Activated T-cell treated with anti-CD3 and anti-CD28 coated beads, Interleukin-2, amount 50 U/mL, for 4 hours (primary cell): ENCODE data around the gene KIAA0753. TPM values are rescaled to one million over a fixed set of nuclear protein-coding genes. Genes with fewer than 3 reads are reported as not detected.
"Not testable (repeated sequence)": the region's sequence is repeated elsewhere in the genome, so short reads cannot be mapped to it uniquely, and the experiment has no call there.

Source experiments
- ATAC-seq, 2 donors: fragments of 200-7000 bp; cut with Tn5 transposase; one replicate each; pipeline ENCODE4 v1.10.0; 2021
- DNase-seq: peaks from one replicate; pipeline ENCODE4 v3.0.0-alpha.2; 2020
- H3K27me3 Mint-ChIP-seq: one replicate; pipeline ENCODE4 v1.8.0; 2021; ENCODE audit warnings: low read depth, mixed read lengths
- H3K36me3 Mint-ChIP-seq: one replicate; pipeline ENCODE4 v1.8.0; 2022; ENCODE audit warnings: mixed read lengths; ENCODE audit not compliant: insufficient read depth
- H3K4me1 Mint-ChIP-seq: one replicate; pipeline ENCODE4 v1.8.0; 2021; ENCODE audit warnings: low read depth, mixed read lengths
- H3K4me3 Mint-ChIP-seq: one replicate; pipeline ENCODE4 v1.8.0; 2021; ENCODE audit warnings: mild to moderate bottlenecking, moderate library complexity, mixed read lengths
- H3K9me3 Mint-ChIP-seq: one replicate; pipeline ENCODE4 v1.8.0; 2021; ENCODE audit warnings: mixed read lengths
- total RNA-seq, 3 donors: library from RNA; stranded (reverse); gene quantifications; one replicate each; pipeline ENCODE4 v1.2.1, GENCODE V29; 2021

Gene KIAA0753
- total RNA-seq, 3 donors from 2014 or later = 16.9 to 19.2 (median 17.1) TPM

- H3K4me3 Mint-ChIP-seq = no peak overlapping the region
- H3K9me3 Mint-ChIP-seq = no peaks in the 10 kb centered on the region
- H3K4me1 Mint-ChIP-seq = peaks cover 3% of the 10 kb centered on the region
- DNase-seq (no peak), ATAC-seq (no peak)
- no peaks in the 10 kb centered on the region for H3K36me3 Mint-ChIP-seq
- peaks cover 26% of the 10 kb centered on the region for H3K27me3 Mint-ChIP-seq
Observed at GRCh38 chr17:6676802-6677157, 36.3 kb upstream of the KIAA0753 start.

DNA sequence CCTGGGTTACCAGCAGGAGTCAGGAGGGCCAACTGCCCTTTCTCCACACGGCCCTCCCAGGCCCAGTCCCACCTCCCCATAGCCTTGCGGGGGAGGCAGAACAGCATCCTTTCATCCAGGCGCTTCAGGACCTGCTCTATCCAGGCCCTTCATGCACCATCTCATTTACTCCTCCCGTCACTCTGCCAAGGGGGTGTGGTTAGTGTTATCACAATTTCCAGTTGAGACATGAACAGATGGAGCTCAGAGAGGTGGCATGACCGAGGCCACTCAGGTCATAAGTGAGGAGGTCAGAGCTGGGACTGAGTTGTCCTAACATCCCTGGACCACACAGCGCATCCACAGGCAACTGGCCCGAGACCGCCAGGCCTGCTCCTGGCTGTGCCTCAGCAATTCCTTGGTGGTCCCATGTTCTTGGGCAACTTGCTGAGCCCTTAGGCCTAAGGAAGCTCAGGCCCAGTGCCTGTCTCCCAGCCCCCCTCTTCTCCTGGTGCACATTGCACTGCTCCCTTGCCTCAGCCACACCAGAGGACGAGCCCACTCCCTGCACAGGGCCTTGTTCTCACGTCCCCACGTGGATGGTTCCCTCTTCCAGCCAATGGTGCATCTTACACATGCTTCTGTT is 34.8 kb upstream of the KIAA0753 start:
- ATAC-seq (no peak), DNase-seq (no peak)
- H3K4me3 Mint-ChIP-seq = no peak overlapping the region
- peaks cover 17% of the 10 kb centered on the region for H3K27me3 Mint-ChIP-seq
- H3K9me3 Mint-ChIP-seq = no peaks in the 10 kb centered on the region
- H3K4me1 Mint-ChIP-seq = peaks cover 3% of the 10 kb centered on the region
- H3K36me3 Mint-ChIP-seq = no peaks in the 10 kb centered on the region

GRCh38 chr17:6674586-6674985 is 34.1 kb upstream of the KIAA0753 start:
- no peak for ATAC-seq
- DNase-seq = no peak
- Mint-ChIP-seq H3K27me3 (peaks cover 11% of the 10 kb centered on the region), H3K4me3 (no peak overlapping the region), H3K36me3 (no peaks in the 10 kb centered on the region), H3K4me1 (peaks cover 3% of the 10 kb centered on the region), H3K9me3 (no peaks in the 10 kb centered on the region)

DNA sequence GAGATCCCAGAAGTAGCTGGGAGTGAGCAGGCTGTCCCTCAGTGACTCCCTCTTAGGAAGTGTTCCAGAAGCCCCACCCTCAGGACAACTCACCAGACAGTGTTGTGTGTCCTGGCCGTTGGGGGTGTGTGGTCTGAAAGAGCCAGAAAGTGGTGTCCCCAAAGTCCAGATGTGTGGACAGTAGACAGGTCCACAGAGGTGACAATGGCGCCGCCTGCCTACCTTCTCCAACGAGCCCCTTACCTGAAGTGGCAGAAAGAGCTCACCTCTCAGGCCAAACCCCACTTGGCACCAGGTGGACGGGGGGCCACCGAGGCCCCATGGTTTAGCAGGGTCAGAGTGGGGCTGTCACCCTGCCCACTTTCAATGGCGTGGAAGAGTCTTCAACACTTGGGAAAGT is 30.9 kb upstream of the KIAA0753 start:
- Mint-ChIP-seq H3K36me3 (no peaks in the 10 kb centered on the region), H3K27me3 (no peaks in the 10 kb centered on the region), H3K9me3 (no peaks in the 10 kb centered on the region), H3K4me3 (no peak overlapping the region), H3K4me1 (peaks cover 5% of the 10 kb centered on the region)
- ATAC-seq = no peak
- DNase-seq = no peak

DNA sequence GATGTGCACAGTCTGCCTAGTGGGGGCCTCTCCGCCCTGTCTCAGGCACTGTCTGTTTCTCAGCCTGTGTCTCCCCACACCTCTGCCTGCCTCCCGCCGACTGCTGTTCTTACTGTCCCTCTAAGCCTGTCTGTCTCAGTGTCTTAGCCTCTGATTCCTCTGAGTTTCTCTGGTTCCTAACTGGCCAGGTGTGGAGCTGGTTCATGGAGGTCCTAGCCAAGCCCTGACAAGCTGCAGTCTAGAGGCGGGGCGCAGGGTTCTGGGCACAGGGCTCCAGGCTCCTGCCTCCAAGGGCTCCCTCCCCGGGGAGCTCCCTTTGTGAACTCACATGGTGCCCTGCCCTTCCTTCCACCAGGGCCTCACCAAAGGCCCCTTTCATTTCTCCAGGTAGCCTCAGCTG is 30.5 kb upstream of the KIAA0753 start:
- Mint-ChIP-seq H3K36me3 (no peaks in the 10 kb centered on the region), H3K4me3 (no peak overlapping the region)
- no peak for ATAC-seq

GRCh38 chr17:6670571-6670970 is 30.1 kb upstream of the KIAA0753 start:
- no peaks in the 10 kb centered on the region for H3K36me3 Mint-ChIP-seq
- H3K9me3 Mint-ChIP-seq = no peaks in the 10 kb centered on the region
- no peaks in the 10 kb centered on the region for H3K27me3 Mint-ChIP-seq
- no peak for DNase-seq
- ATAC-seq = no peak
- no peak overlapping the region for H3K4me3 Mint-ChIP-seq
- H3K4me1 Mint-ChIP-seq = peaks cover 9% of the 10 kb centered on the region

More for the DNA sequence above, 30.5 kb upstream of the KIAA0753 start:
- Mint-ChIP-seq H3K27me3 (no peaks in the 10 kb centered on the region), H3K4me1 (peaks cover 8% of the 10 kb centered on the region), H3K9me3 (no peaks in the 10 kb centered on the region)
- DNase-seq = no peak

DNA sequence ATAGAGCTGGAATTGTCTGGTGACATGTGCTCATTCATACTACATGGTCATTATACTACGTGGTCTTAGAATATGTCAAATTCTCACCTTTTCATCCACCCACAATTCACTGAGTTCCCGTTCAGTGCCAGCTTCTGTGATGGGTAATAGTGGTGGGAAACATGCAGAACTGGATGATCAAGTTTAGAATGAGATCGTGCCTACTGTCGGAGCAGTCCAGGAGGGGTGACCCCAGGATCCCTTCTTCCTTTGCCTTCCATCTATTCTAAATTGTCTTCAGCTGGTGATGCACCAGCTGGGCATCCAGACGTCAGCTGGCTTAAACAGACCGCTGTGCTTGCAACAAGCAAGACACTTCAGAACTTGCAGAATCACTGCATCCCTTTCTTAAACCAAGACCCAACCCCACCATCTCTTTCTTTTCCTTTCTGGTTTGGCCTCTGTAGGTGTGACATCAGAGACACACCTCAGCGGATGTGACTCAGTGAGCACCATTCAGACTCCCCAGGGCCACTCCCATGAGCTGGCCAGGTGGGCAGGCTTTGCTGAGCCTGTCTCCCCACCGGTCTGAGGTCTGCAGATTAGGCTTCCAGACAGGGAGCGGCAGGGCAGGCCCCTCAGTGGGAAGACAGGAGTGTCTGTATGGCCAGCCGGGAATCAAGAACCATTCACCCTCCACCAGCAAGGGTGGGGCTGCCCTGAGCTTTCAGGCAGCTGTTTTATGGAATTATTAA is 29.1 kb upstream of the KIAA0753 start:
- no peak overlapping the region for H3K4me3 Mint-ChIP-seq

DNA sequence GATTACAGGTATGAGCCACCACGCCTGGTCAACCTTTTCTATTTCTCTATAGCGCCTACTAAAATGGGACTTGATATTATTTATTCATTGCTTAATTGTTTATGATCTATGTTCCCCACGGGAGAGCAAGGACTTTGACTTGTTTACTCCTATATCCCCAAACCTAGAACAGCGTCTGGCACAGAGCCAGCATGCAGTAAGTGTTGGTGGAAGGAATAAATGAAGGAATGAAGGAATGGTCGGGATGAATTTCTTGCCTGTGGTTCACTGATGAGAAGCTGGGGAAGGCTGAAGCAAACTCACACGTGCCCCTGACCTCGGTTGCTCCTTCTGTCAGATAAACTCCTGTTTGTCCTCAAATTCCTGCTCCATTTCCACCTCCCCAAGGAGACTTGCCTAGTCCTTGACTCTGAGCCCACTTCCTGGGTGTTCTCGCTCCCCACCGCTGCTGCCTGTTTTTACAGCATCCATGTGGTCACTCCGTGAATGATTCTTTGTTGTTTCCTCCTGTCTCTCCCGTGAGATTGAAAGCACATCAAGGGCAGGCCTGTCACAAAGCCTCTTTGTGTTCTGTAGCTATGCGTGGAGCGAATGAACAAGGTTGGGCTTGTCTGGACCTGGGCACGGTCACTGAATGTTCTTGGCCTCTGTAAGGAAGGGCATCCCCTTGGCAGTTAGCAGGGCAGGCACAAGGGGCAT is 28.4 kb upstream of the KIAA0753 start:
- no peak for ATAC-seq
- Mint-ChIP-seq H3K9me3 (no peaks in the 10 kb centered on the region), H3K4me3 (no peak overlapping the region)

More for the DNA sequence above, 29.1 kb upstream of the KIAA0753 start:
- Mint-ChIP-seq H3K36me3 (no peaks in the 10 kb centered on the region), H3K9me3 (no peaks in the 10 kb centered on the region), H3K4me1 (peaks cover 9% of the 10 kb centered on the region), H3K27me3 (no peaks in the 10 kb centered on the region)
- ATAC-seq (no peak), DNase-seq (no peak)

DNA sequence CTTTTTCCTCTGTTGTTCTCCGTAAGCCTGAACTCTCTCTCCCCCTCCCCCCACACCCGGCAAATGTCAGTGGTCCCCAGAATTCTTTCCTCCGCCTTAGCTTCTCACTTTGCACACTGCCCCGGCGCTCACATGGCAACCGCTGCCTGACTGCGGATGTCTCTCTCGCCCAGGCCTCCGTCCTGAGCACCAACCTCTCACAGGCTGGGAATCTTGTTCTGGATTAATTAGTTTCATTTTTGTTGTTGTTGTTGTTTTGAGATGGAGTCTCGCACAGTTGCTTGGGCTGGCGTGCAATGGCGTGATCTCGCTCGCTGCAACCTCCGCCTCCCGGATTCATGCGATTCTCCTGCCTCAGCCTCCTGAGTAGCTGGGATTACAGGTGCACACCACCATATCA is 27.7 kb upstream of the KIAA0753 start:
- Mint-ChIP-seq H3K4me3 (no peak overlapping the region), H3K27me3 (no peaks in the 10 kb centered on the region), H3K4me1 (peaks cover 9% of the 10 kb centered on the region), H3K36me3 (no peaks in the 10 kb centered on the region), H3K9me3 (no peaks in the 10 kb centered on the region)
- ATAC-seq (no peak), DNase-seq (no peak)

More for the DNA sequence above, 28.4 kb upstream of the KIAA0753 start:
- DNase-seq = no peak
- H3K36me3 Mint-ChIP-seq = no peaks in the 10 kb centered on the region
- H3K4me1 Mint-ChIP-seq = peaks cover 9% of the 10 kb centered on the region
- no peaks in the 10 kb centered on the region for H3K27me3 Mint-ChIP-seq

- Mint-ChIP-seq H3K4me1 (peaks cover 9% of the 10 kb centered on the region), H3K9me3 (no peaks in the 10 kb centered on the region), H3K4me3 (no peak overlapping the region), H3K36me3 (no peaks in the 10 kb centered on the region), H3K27me3 (no peaks in the 10 kb centered on the region)
- DNase-seq = no peak
- ATAC-seq = no peak
Observed at GRCh38 chr17:6667516-6667915, 27.0 kb upstream of the KIAA0753 start.

DNA sequence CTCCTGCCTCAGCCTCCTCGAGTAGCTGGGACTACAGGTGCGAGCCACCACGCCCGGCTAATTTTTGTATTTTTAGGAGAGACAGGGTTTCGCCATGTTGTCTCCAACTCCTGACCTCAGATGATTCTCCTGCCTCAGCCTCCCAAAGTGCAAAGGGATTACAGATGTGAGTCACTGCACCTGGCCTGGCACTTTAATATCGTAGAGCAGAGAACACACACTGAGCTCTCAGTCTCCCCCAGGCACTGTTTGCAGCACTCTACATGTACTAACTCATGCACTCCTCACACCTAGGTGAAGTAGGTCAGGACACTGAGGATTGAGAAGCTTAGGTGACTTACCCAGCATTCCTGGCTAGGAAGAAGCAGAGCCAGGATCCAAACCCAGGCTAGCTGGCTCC is 26.0 kb upstream of the KIAA0753 start:
- Mint-ChIP-seq H3K4me1 (peaks cover 10% of the 10 kb centered on the region), H3K9me3 (no peaks in the 10 kb centered on the region), H3K4me3 (no peak overlapping the region), H3K27me3 (no peaks in the 10 kb centered on the region), H3K36me3 (no peaks in the 10 kb centered on the region)
- DNase-seq = no peak
- no peak for ATAC-seq

DNA sequence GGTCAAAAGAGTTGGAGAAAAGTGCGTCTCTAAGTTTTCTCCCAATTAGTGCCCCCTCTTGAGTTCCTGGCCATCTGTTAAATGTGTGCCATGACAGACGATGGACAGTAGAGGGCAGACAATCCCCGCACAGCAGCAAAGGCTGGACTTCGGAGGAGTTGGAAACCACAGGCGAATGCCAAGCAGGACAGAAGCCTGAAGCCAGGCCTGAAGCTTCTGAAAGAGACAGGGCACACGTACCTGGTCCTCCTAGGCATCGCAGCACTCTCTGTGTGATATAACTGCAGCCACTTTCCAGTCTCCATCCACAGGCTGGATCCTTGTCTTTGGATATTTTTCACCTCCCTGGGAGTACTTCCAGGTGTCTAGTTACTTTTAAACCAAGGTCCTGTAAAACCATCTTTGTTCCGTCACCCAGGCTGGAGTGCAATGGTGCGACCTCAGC is 25.6 kb upstream of the KIAA0753 start:
- peak; percentile 66 to 80 for ATAC-seq
- Mint-ChIP-seq H3K4me3 (no peak overlapping the region), H3K27me3 (no peaks in the 10 kb centered on the region), H3K4me1 (peaks cover 15% of the 10 kb centered on the region), H3K36me3 (no peaks in the 10 kb centered on the region), H3K9me3 (no peaks in the 10 kb centered on the region)
- peak; percentile 33 for DNase-seq

- H3K4me1 Mint-ChIP-seq = peaks cover 28% of the 10 kb centered on the region
- not testable (repeated sequence) for ATAC-seq, H3K4me3 Mint-ChIP-seq, H3K36me3 Mint-ChIP-seq, DNase-seq, H3K9me3 Mint-ChIP-seq, H3K27me3 Mint-ChIP-seq
Observed at GRCh38 chr17:6663200-6663599, 22.7 kb upstream of the KIAA0753 start.

DNA sequence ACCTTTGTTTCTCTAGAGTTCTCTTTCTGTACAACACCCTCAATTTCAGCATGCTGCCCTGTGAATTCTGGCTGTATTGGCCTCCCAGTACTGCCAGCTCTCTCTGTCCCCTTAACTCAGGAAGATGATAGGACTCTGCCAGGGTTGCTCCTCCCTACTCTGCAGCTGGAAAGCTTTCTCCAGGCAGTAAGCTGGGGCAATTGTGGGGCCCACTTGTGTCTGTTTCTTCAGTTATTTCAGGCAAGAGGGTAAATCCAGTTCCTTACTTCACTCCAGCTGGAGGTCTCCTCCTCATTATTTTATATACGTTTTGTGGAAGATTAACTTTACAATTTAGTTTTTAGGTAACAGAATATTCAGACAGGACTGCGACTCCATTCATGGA is 20.9 kb upstream of the KIAA0753 start:
- Mint-ChIP-seq H3K4me1 (peaks cover 35% of the 10 kb centered on the region), H3K4me3 (no peak overlapping the region), H3K27me3 (no peaks in the 10 kb centered on the region), H3K9me3 (no peaks in the 10 kb centered on the region), H3K36me3 (no peaks in the 10 kb centered on the region)
- DNase-seq = no peak
- ATAC-seq = no peak
